Activated naive CD8-positive, alpha-beta T cell (primary cell): ENCODE data around the gene BCL6.

Source experiments
- H3K27ac Mint-ChIP-seq: one replicate; pipeline ENCODE4 v1.8.0; 2021; ENCODE audit warnings: mixed read lengths
- H3K27me3 Mint-ChIP-seq: one replicate; pipeline ENCODE4 v1.8.0; 2021; ENCODE audit warnings: mixed read lengths
- H3K36me3 Mint-ChIP-seq: one replicate; pipeline ENCODE4 v1.8.0; 2021; ENCODE audit warnings: mixed read lengths
- H3K4me1 Mint-ChIP-seq: one replicate; pipeline ENCODE4 v1.8.0; 2021; ENCODE audit warnings: low read depth, mixed read lengths
- H3K4me3 Mint-ChIP-seq: one replicate; pipeline ENCODE4 v1.8.0; 2021; ENCODE audit warnings: mild to moderate bottlenecking, mixed read lengths
- H3K9me3 Mint-ChIP-seq: one replicate; pipeline ENCODE4 v1.8.0; 2021; ENCODE audit warnings: low read depth, mixed read lengths

BCL6 gene

DNA sequence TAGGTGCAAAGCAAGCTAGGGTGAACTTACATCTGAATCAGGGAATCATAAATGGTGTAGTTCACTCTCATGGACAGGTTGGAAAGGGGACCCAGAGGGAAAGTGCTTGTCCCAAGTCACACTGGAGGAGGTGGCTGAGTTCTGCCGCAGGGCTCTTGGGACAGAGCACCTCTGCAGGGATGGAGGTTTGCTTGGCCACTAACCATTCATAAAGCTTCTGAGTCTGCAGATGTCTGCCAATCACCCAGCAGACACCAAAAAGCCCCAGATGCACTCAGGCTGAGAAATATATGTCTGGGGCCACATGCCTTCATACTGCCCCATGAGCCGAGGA, 25.0 kb downstream of the BCL6 start:
- Mint-ChIP-seq H3K36me3 (peaks cover 9% of the 10 kb centered on the region), H3K9me3 (no peaks in the 10 kb centered on the region), H3K27me3 (no peaks in the 10 kb centered on the region), H3K27ac (no peak overlapping the region), H3K4me1 (no peaks in the 10 kb centered on the region), H3K4me3 (no peak overlapping the region)

DNA sequence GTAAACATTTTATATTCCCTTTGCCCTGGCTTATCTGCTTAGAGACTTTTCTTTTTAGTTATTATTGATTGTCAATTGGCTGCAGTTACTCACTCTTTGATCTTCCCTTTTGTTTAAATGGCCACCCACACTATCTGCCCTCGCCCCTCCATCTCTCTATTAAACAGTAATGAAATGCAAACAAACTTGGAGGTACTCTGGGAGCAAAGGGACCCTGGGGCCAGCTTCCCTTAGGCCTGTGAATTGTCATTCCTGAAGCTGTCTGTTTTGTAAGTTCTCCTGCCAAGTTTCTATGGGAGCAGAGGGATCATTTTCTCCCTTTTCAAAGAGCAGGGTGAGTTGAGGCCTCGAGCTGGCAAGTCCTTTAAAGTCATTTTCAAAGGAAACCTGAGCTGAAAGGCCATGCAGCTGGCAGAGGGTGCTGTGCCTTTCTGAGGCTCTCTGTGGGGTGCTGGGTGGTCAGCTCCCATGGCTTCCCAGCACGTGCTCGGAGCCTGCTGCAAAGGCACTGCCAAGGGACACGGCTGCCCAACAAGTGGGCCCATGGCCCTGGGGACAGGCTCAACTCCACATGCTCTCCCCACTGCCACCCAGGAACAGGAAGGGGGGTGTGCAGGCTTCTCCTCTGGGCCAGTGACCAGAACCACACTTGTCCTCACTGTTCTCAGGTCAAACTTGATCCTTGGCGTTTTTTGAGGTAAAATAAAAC, 25.5 kb downstream of the BCL6 start:
- Mint-ChIP-seq H3K27me3 (no peaks in the 10 kb centered on the region), H3K27ac (no peak overlapping the region), H3K36me3 (peaks cover 9% of the 10 kb centered on the region), H3K4me1 (no peaks in the 10 kb centered on the region), H3K9me3 (no peaks in the 10 kb centered on the region), H3K4me3 (no peak overlapping the region)

DNA sequence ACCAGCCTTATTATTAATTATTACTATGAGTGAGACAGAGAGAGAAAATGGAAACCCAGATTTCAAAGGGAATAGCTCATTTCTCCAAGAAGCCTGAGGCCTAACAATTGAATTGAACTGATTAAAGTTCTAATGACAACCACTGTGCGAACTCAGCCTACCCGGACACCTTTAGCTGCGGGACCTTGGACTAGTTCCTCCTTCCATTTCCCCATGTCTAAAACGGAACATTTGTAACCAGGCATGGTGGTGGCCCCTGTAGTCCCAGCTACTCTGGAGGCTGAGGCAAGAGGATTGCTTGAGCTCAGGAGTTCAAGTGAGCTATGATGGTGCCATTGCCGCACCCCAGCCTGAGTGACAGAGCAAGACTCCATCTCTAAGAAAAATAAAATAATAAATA, 26.5 kb downstream of the BCL6 start:
- H3K9me3 Mint-ChIP-seq = no peaks in the 10 kb centered on the region
- no peak overlapping the region for H3K4me3 Mint-ChIP-seq
- H3K27me3 Mint-ChIP-seq = peaks cover 2% of the 10 kb centered on the region
- no peak overlapping the region for H3K27ac Mint-ChIP-seq
- peaks cover 5% of the 10 kb centered on the region for H3K36me3 Mint-ChIP-seq
- peaks cover 7% of the 10 kb centered on the region for H3K4me1 Mint-ChIP-seq

DNA sequence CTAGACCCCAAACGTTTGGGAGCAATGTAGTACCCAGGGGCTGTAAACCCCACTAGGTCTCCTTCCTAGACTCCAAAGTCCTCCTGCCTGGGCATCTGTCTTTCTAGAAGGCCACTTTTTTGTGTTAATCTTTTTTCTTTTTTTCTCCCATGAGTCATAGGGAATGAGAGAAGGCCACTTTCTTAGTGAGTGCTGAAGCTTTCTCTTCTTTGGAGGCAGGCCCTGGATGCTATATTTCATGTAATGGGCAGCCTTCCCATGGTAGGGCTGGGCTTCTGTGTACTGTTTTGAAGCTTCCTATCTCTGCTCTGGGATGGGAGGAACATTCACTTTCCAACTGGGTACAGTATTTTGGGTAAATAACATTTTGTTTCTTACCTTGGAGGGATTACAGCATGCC, 27.7 kb downstream of the BCL6 start:
- H3K36me3 Mint-ChIP-seq = peaks cover 2% of the 10 kb centered on the region
- peaks cover 8% of the 10 kb centered on the region for H3K4me1 Mint-ChIP-seq
- no peaks in the 10 kb centered on the region for H3K9me3 Mint-ChIP-seq
- no peak overlapping the region for H3K4me3 Mint-ChIP-seq
- H3K27ac Mint-ChIP-seq = no peak overlapping the region
- peaks cover 2% of the 10 kb centered on the region for H3K27me3 Mint-ChIP-seq

DNA sequence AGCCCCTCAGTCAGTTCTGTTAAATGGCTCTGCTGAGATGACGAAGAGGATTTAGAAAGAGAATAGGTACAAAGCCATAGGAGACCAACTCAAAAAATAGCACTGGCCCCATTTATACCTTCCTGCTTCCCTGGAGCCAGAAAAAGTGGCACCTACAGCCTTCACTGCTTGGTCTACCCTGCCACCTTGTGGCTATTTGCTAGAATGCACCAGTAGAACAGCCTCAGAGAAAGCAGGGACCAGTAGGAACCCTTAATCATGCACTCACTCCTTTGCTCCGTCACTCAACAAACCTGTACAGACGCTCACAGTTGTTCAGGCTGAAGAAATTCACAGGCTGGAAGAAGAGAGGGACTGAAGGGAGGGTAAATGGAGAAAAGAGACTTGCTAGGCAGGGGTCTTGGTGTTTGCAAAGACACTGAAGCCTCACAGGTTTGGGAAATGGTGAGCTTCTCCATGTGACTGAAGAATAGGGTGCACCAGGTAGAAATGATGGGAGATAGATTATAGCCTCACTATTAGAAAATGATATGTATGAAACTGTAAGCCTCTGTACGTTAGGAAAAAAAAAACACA, 30.8 kb downstream of the BCL6 start:
- Mint-ChIP-seq H3K4me3 (no peak overlapping the region), H3K4me1 (peaks cover 8% of the 10 kb centered on the region), H3K27ac (no peak overlapping the region), H3K36me3 (no peaks in the 10 kb centered on the region), H3K27me3 (peaks cover 2% of the 10 kb centered on the region), H3K9me3 (no peaks in the 10 kb centered on the region)

DNA sequence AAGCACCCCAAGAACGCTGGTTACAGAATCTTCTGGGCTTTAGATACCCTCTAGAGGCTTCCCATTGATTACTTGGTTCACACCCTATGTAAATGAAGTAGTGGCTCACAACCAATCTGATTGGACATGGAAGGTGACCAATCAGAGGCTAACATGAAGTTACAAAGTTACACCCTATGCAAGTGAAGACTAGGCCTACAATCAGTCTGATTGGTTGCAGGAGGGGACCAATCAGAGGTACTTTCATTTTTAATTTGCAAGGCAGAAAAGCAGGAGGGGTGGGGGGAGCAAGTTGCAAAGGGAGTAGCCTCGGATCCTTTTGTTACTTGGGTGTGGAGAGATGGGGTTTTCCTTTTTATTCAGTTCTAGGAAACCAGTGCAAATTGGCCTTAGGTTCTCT, 31.8 kb downstream of the BCL6 start:
- Mint-ChIP-seq H3K36me3 (no peaks in the 10 kb centered on the region), H3K4me1 (peaks cover 8% of the 10 kb centered on the region), H3K27ac (no peak overlapping the region), H3K4me3 (no peak overlapping the region), H3K27me3 (peaks cover 2% of the 10 kb centered on the region), H3K9me3 (no peaks in the 10 kb centered on the region)

DNA sequence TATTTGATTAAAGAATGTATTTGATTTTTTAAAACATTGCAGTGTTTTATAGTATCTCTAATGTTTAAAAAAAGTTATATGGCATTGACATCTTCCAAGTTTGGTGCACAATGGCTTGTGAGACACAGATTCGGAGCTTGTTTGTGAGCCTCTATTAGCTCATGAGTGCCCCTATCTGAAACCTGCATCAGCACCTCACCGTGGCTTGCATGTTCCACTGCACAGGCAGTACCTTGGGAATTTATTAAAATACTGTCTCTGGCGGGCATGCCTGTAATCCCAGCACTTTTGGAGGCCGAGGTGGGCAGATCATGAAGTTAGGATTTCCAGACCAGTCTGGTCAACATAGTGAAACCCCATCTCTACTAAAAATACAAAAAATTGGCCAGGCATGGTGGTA, 36.1 kb downstream of the BCL6 start:
- peaks cover 4% of the 10 kb centered on the region for H3K4me1 Mint-ChIP-seq
- no peaks in the 10 kb centered on the region for H3K36me3 Mint-ChIP-seq
- H3K27me3 Mint-ChIP-seq = no peaks in the 10 kb centered on the region
- no peak overlapping the region for H3K27ac Mint-ChIP-seq
- no peak overlapping the region for H3K4me3 Mint-ChIP-seq
- H3K9me3 Mint-ChIP-seq = no peaks in the 10 kb centered on the region

DNA sequence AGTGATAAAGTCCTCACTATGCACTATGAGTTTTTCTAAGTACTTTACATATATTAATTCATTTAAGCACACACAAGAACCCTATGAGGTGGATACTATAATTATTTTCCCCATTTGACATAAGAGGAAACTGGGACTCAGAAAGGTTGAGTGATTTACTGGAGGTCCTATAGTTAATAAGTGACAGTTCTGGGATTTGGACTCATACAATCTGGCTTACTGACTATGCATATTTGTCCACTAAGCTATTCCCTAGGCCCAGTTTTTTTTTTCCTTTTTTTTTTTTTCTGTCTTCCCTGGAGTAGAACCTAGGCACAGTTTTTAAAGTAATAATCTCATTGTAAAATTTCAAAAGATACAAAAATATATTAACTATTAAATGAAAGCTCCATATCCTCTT, 36.6 kb downstream of the BCL6 start:
- Mint-ChIP-seq H3K36me3 (no peaks in the 10 kb centered on the region), H3K9me3 (no peaks in the 10 kb centered on the region), H3K4me3 (no peak overlapping the region), H3K4me1 (no peaks in the 10 kb centered on the region), H3K27ac (no peak overlapping the region), H3K27me3 (no peaks in the 10 kb centered on the region)

DNA sequence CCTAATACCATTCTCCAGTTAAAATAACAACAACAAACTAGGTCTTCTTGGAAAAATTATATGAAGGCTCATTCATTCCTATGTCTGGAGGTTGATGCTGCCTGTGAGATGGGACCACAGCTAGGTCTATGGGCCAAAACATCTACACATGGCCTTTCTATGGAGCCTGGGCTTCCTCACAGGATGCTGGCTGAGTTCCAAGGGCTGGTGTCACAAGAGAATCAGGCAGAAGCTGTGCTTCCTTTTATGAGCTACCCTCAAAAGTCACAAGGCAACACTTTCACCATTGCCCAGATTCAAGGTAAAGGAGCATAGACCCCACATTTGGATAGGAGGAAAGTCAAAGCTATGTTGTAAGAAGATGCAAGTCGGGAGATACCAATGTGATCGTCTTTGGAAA, 38.3 kb downstream of the BCL6 start:
- H3K27me3 Mint-ChIP-seq = no peaks in the 10 kb centered on the region
- H3K4me3 Mint-ChIP-seq = no peak overlapping the region
- no peak overlapping the region for H3K27ac Mint-ChIP-seq
- H3K4me1 Mint-ChIP-seq = no peaks in the 10 kb centered on the region
- H3K36me3 Mint-ChIP-seq = no peaks in the 10 kb centered on the region
- no peaks in the 10 kb centered on the region for H3K9me3 Mint-ChIP-seq

DNA sequence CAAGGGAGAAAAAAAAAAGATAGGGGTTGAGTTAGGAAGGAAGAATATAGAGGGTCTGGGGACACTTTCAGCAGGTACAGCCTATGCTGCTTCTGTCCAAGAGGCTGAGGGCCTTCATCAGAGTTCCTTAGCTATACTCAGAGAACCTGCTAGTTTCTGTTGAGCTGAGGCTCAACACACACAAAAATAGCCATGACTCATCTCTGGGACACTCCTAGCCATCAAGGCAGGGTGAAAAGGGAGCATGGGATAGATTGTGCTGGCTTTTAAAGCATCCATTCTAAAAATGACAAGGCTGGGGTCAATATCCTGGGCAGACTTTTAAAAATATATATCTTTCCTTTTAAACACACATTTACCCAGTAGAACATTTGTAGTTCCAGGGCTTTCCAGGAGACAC, 40.1 kb downstream of the BCL6 start:
- H3K36me3 Mint-ChIP-seq = no peaks in the 10 kb centered on the region
- no peak overlapping the region for H3K4me3 Mint-ChIP-seq
- H3K27me3 Mint-ChIP-seq = no peaks in the 10 kb centered on the region
- no peaks in the 10 kb centered on the region for H3K4me1 Mint-ChIP-seq
- no peak overlapping the region for H3K27ac Mint-ChIP-seq
- no peaks in the 10 kb centered on the region for H3K9me3 Mint-ChIP-seq

DNA sequence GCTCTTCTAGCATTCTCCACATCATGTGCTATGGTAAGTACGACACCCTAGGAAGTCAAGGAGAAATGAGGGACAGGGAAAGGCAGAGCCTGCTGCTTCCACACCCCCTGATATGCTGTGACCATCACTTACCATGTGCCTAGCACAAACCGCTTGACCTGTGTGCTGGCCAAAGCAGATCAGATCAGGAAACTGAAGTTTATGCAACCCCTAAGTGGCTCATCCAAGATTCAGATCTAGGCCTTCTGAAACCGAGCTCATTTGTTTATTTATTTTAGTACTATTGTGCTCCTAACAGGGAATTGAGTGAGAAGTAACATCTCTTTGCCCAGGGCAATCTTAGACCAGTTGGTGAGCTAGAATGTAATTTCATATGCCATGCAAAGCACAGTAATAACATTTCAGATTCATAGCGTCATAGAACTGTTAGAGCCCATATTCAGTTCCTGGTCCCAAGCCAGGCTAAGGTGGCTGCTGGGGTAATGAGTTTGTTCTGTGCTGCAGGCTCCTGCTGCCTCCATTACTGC, 42.7 kb downstream of the BCL6 start, which contains the start of gene RTP2:
RTP2 (minus strand) TSS at position 51 of the 527 bp plus-strand sequence. CDS start 429 bp downstream, outside the sequence.
- Mint-ChIP-seq H3K4me3 (no peak within 1 kb of the TSS), H3K27me3 (no peaks in the 10 kb centered on the region), H3K9me3 (no peaks in the 10 kb centered on the region), H3K4me1 (no peaks in the 10 kb centered on the region), H3K36me3 (no peaks in the 10 kb centered on the region), H3K27ac (no peak within 1 kb of the TSS)

DNA sequence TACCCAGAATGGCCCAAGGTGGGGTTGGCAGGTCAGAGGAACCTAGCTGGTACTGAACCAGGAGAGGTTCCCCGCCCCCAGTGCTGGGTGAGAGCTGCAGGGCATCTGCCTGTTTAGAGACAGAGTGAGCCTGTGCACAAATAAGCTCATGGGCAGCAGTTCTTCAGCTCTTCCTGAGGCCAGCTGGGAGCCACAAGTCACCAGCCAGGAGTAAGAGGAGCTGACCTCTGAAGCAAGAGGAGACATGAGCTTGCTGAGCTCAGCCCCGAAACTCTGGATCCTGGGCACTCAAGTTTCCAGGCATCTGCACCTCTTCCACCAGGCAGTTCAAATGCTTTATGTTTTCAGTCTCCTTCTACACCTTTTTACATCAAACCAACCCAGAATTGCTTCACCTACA, 45.0 kb downstream of the BCL6 start:
- Mint-ChIP-seq H3K9me3 (no peaks in the 10 kb centered on the region), H3K4me3 (no peak overlapping the region), H3K27ac (no peak overlapping the region), H3K36me3 (no peaks in the 10 kb centered on the region), H3K27me3 (no peaks in the 10 kb centered on the region), H3K4me1 (no peaks in the 10 kb centered on the region)

DNA sequence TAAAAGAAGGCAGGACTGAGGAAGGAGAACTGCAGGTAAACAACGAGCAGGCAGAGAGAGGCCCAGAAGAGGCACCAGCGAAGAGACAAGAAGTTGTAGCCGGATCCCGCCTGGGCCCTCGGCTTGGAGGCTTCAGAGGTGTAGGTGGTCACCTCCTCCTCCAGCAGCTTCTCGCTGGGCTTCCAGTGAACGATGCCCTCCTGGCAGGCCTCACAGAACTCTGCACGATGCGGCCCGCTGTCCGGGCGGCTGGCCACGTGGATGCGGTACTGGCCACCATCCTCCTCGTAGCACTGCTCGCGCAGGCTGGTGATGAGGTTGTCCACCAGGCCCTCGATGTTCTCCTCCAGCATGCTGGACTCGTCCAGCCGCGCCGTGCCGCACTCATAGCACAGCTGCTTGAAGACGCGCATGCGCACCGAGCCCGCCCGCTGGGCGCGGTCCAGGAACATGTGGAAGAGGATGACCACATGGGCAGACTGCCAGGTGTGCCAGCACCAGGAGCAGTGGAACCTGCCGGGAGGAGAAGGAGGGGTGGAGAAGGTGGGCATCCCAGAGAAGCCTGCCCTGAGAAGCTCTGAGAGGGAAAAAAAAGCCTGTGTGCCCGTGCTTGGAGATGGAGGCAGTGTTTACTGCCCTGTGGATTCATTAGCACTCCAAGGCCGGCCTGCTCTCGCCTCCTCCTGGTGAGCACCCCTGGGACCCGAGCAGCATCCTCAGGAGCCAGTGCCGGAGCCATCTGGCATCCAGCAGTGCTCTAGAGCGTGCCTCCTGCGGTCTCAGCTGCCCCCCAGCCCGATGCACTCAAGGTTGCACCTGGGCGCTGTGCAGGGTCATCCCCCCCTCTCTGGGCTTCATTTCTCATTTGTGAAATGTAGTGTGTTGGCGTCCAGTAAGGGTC, 46.5 kb downstream of the BCL6 start:
- Mint-ChIP-seq H3K36me3 (no peaks in the 10 kb centered on the region), H3K9me3 (no peaks in the 10 kb centered on the region), H3K4me1 (no peaks in the 10 kb centered on the region), H3K27me3 (peaks cover 2% of the 10 kb centered on the region), H3K4me3 (no peak overlapping the region), H3K27ac (no peak overlapping the region)

DNA sequence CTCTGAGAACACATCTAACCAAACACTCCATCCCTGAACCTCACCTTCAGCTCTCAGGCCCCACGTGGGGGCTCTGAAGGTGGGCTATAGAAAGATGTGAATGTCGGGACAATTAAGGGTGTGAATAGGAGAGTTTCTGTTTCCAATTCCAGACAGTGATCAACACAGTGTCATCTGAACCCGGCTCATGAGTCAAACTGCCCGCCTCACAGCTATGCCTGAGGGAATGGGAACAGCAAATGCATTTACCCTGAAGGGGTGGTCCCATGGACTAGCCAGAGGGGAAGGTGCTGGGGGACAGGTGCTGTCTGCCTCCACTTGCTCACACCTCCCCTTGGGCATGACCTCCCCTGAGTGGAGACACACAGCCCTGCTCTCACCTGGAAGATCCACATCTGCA, 49.2 kb downstream of the BCL6 start:
- Mint-ChIP-seq H3K36me3 (no peaks in the 10 kb centered on the region), H3K4me3 (no peak overlapping the region), H3K9me3 (no peaks in the 10 kb centered on the region), H3K27me3 (peaks cover 2% of the 10 kb centered on the region), H3K27ac (no peak overlapping the region), H3K4me1 (no peaks in the 10 kb centered on the region)

DNA sequence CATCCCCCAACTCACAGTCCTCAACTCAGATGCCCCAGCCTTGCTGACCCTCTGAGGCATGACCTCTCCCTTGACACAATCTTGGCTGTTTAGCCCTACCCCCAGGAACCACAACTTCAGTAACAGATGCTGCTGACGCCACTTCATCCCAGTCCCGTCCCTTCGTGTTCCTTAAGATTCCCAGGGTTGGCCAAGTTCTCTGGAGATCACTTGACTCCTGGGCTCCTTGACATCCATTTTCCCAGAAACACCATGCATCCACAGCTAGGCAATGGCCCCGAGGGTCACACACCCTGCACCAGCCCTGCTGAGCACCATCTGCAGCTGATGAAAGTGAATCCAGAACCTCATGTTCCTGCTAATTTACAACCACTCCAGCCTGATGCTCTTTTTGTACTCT, 49.8 kb downstream of the BCL6 start:
- no peaks in the 10 kb centered on the region for H3K9me3 Mint-ChIP-seq
- H3K4me1 Mint-ChIP-seq = no peaks in the 10 kb centered on the region
- H3K4me3 Mint-ChIP-seq = no peak overlapping the region
- peaks cover 2% of the 10 kb centered on the region for H3K27me3 Mint-ChIP-seq
- no peaks in the 10 kb centered on the region for H3K36me3 Mint-ChIP-seq
- no peak overlapping the region for H3K27ac Mint-ChIP-seq
